ENCODE results near the gene ARID1B. TPM values are rescaled to one million over a fixed set of nuclear protein-coding genes. Genes with fewer than 3 reads are reported as not detected.

ARID1B gene
- total and polyA plus RNA-seq, 2 of the 4 experiments (the other 2 are of a cell fraction), result 14.5 to 20.1 TPM

GRCh38 chr6:156924246-156924645 is 147.1 kb downstream of the ARID1B start:
- no peak overlapping the region for H3K27ac ChIP-seq (ENCODE audit: insufficient read depth, low read length)
- H4K91ac ChIP-seq (ENCODE audit: insufficient read depth, low read depth, low read length), result no peak overlapping the region
- no peak overlapping the region for H4K8ac ChIP-seq (ENCODE audit: low read depth in 2 of 2, low read length in 2 of 2)
- dilution Hi-C loops (cut with HindIII; ENCODE audit: low sequenced_read_pairs, unreplicated experiment), result no loop called here
- H3K27me3 ChIP-seq (ENCODE audit: control insufficient read depth, insufficient read depth, low read length), result no peaks in the 10 kb centered on the region
- H4K20me1 ChIP-seq (ENCODE audit: insufficient read depth, low read length), result peaks cover 24% of the 10 kb centered on the region
- intact Hi-C loops (cut with micrococcal nuclease), result loop anchor here (5.0 kb wide), 1 partner anchor 37 kb away; no protein-coding TSS in a partner anchor
- no TSS peak for BruUV-seq (replicated peaks)
- no peaks in the 10 kb centered on the region for H3K36me3 ChIP-seq (ENCODE audit: control insufficient read depth, insufficient read depth, low read length)
- H3K9me3 ChIP-seq (ENCODE audit: control insufficient read depth, insufficient read depth, low read length), result no peaks in the 10 kb centered on the region
- DNase-seq (no peak), ATAC-seq (ENCODE audit: low read depth) (no peak)
- H3K4me3 ChIP-seq (ENCODE audit: insufficient read depth, low read depth, low read length), result no peak overlapping the region
- H3K14ac ChIP-seq (replicated peaks; ENCODE audit: low read depth, low read length), result no peak overlapping the region
- H4K5ac ChIP-seq (ENCODE audit: low read depth, low read length), result no peak overlapping the region
- no peak overlapping the region for H2AK5ac ChIP-seq (ENCODE audit: low read depth, low read length)
- no peak overlapping the region for H2AK9ac ChIP-seq (replicated peaks; ENCODE audit: low read depth, low read length, poor library complexity)
- H3K4me2 ChIP-seq (ENCODE audit: low read depth, low read length), result no peak overlapping the region
- no peak overlapping the region for H3K18ac ChIP-seq (ENCODE audit: low read depth, low read length)
- H2BK120ac ChIP-seq (ENCODE audit: low read depth, low read length), result no peak overlapping the region
- peaks cover 56 to 67% of the 10 kb centered on the region in 2 experiments for H3K79me1 ChIP-seq (ENCODE audit: low read depth in 1 of 2, low read length in 2 of 2)
- no peak overlapping the region for H3K56ac ChIP-seq (ENCODE audit: extremely low read depth, insufficient read depth, low read length)
- peaks cover 5% of the 10 kb centered on the region for H3K4me1 ChIP-seq (ENCODE audit: control insufficient read depth, insufficient read depth, low read length)
- H3K9ac ChIP-seq (ENCODE audit: low read depth, low read length), result no peak overlapping the region
- POLR2A ChIA-PET (ENCODE audit: unreplicated experiment), result no interaction called here
- no CpG with 5 or more reads among the region's 4 CpGs for WGBS, 2 experiments (ENCODE audit: extremely low coverage in 2 of 2, insufficient read length in 1 of 2)
- no peak overlapping the region for H2AFZ ChIP-seq (replicated peaks; ENCODE audit: low read length, poor library complexity)
- peaks cover 15% of the 10 kb centered on the region for H3K9me1 ChIP-seq (ENCODE audit: insufficient read depth, low read length)
- H2BK15ac ChIP-seq (ENCODE audit: low read depth, low read length), result no peak overlapping the region
- H2BK5ac ChIP-seq (ENCODE audit: low read depth, low read length, poor library complexity, severe bottlenecking), result no peak overlapping the region
- in situ Hi-C loops (cut with MboI; ENCODE audit: low sequenced_read_pairs), result no loop called here
- H3K4ac ChIP-seq (ENCODE audit: low read depth, low read length), result no peak overlapping the region
- H2BK20ac ChIP-seq (ENCODE audit: low read depth, low read length), result no peak overlapping the region
- no peak overlapping the region for H3K23ac ChIP-seq (ENCODE audit: low read depth, low read length)
- TF ChIP-seq RFX5 (IDR thresholded peaks at IDR 0.05; ENCODE audit: low read depth, low read length), result no peak
- TF ChIP-seq USF2 (IDR thresholded peaks at IDR 0.05; ENCODE audit: low read depth, low read length), result no peak
- no peak for TF ChIP-seq CEBPB (IDR thresholded peaks at IDR 0.05; ENCODE audit: low read depth, low read length)
- no peak for TF ChIP-seq POLR2A (IDR thresholded peaks at IDR 0.05; ENCODE audit: low read depth, low read length)
- no peak for TF ChIP-seq BHLHE40 (IDR thresholded peaks at IDR 0.05; ENCODE audit: low read depth, low read length)
- no peak for TF ChIP-seq CTCF (conservative IDR thresholded peaks at IDR 0.05; ENCODE audit: low read depth, low read length)
- no peak for TF ChIP-seq RCOR1 (IDR thresholded peaks at IDR 0.05; ENCODE audit: insufficient replicate concordance, low read length)
- CTCF ChIA-PET, result no interaction called here

Measured in IMR-90 (cell line).